Spleen (tissue), 7 donors: ENCODE data around the gene RET.

ENCODE experiments used
- CTCF ChIP-seq, 11 experiments: fragments of 200-600 bp in 7 of 11; fragments of 450-650 bp in 4 of 11; sonication (generic) in 4 of 11; IDR thresholded peaks in 8 of 11; conservative IDR thresholded peaks in 3 of 11; 1 replicate in 7 of 11; 2 replicates in 4 of 11; pipeline versions ENCODE4 v1.4.0 to v1.8.0; 2016 to 2021; ENCODE audit warnings: antibody characterized with exemption in 11 of 11, inconsistent platforms in 4 of 11, mild to moderate bottlenecking in 1 of 11
- POLR2AphosphoS5 ChIP-seq, 3 donors: sonication (generic); formaldehyde crosslinking; IDR thresholded peaks; one replicate each; pipeline ENCODE4 v1.5.1; 2017; ENCODE audit warnings: antibody characterized with exemption in 3 of 3
- donor health status: DM: no; HTN: no; CAD: no; lungs with moderate emphysema.
- donor health status: DM: no; HTN: no; CAD: no.
- donor health status: DM: no; HTN: no; CAD: no.

- TF ChIP-seq CTCF (IDR thresholded peaks at IDR 0.05 in 8 of 11, conservative IDR thresholded peaks at IDR 0.05 in 3 of 11) = no peak
- TF ChIP-seq POLR2AphosphoS5 (IDR thresholded peaks at IDR 0.05) = no peak
Observed at GRCh38 chr10:43114088-43114742, 37.3 kb downstream of the RET start.
